DOHH2 (cell line): ENCODE measurements around the gene LENG1.

Experiments used
- H3F3A ChIP-seq: fragments of 200-600 bp; sonication (generic), shearing (Covaris generic); 2 replicates; pipeline ENCODE4 v1.6.0; 2016; ENCODE audit warnings: antibody characterized with exemption, mild to moderate bottlenecking; ENCODE audit not compliant: control insufficient read depth, insufficient read depth
- H3K27ac ChIP-seq: fragments of 200-600 bp; sonication (generic); 2 replicates; pipeline ENCODE4 v1.5.1; 2014; ENCODE audit warnings: low read depth, mild to moderate bottlenecking, low read length, moderate library complexity
- H3K27me3 ChIP-seq: fragments of 200-600 bp; sonication (generic); 2 replicates; pipeline ENCODE4 v1.6.1; 2014; ENCODE audit warnings: mild to moderate bottlenecking, low read length, mixed read lengths; ENCODE audit not compliant: control insufficient read depth
- H3K36me3 ChIP-seq: fragments of 200-600 bp; sonication (generic); 2 replicates; pipeline ENCODE4 v1.6.1; 2014; ENCODE audit warnings: mild to moderate bottlenecking, low read length, moderate library complexity, mixed read lengths; ENCODE audit not compliant: control insufficient read depth
- H3K4me1 ChIP-seq: fragments of 200-600 bp; sonication (generic); 2 replicates; pipeline ENCODE4 v1.6.1; 2014; ENCODE audit warnings: mild to moderate bottlenecking, low read length, mixed read lengths; ENCODE audit not compliant: control insufficient read depth
- H3K4me2 ChIP-seq: fragments of 200-600 bp; sonication (generic); 2 replicates; pipeline ENCODE4 v1.6.0; 2014; ENCODE audit warnings: mild to moderate bottlenecking, low read length, moderate library complexity
- H3K4me3 ChIP-seq: fragments of 200-600 bp; sonication (generic); 2 replicates; pipeline ENCODE4 v1.5.1; 2014; ENCODE audit warnings: mild to moderate bottlenecking, low read length, mixed read lengths
- H3K79me2 ChIP-seq: fragments of 200-600 bp; sonication (generic); 2 replicates; pipeline ENCODE4 v1.6.1; 2014; ENCODE audit warnings: mild to moderate bottlenecking, low read length, mixed read lengths; ENCODE audit not compliant: control insufficient read depth
- H3K9me2 ChIP-seq: fragments of 200-600 bp; sonication (generic); replicated peaks from 2 replicates; pipeline ENCODE4 v1.6.1; 2014; ENCODE audit warnings: mild to moderate bottlenecking, low read length, mixed read lengths; ENCODE audit not compliant: control insufficient read depth
- H3K9me3 ChIP-seq: fragments of 200-600 bp; sonication (generic); 2 replicates; pipeline ENCODE4 v1.6.1; 2014; ENCODE audit warnings: antibody characterized with exemption, low read length, mixed read lengths; ENCODE audit not compliant: control insufficient read depth, insufficient read depth
- H4K20me1 ChIP-seq: fragments of 200-600 bp; sonication (generic); 2 replicates; pipeline ENCODE4 v1.6.0; 2014; ENCODE audit warnings: low read depth, mild to moderate bottlenecking, antibody characterized with exemption, low read length, moderate library complexity; ENCODE audit not compliant: control insufficient read depth, insufficient read depth
- EZH2phosphoT487 ChIP-seq: fragments of 200-600 bp; sonication (generic); IDR thresholded peaks from 2 replicates; pipeline ENCODE4 v1.6.1; 2017; ENCODE audit warnings: borderline replicate concordance, mild to moderate bottlenecking, antibody characterized with exemption, low read length, moderate library complexity, mixed read lengths
- TF ChIP-seq, protein P1 (sequence below): fragments of 200-600 bp; sonication (generic); IDR thresholded peaks from one replicate; pipeline ENCODE4 v1.5.1; 2014; ENCODE audit warnings: antibody characterized with exemption, mild to moderate bottlenecking, low read depth, low read length; ENCODE audit not compliant: poor library complexity, severe bottlenecking

Gene LENG1

DNA sequence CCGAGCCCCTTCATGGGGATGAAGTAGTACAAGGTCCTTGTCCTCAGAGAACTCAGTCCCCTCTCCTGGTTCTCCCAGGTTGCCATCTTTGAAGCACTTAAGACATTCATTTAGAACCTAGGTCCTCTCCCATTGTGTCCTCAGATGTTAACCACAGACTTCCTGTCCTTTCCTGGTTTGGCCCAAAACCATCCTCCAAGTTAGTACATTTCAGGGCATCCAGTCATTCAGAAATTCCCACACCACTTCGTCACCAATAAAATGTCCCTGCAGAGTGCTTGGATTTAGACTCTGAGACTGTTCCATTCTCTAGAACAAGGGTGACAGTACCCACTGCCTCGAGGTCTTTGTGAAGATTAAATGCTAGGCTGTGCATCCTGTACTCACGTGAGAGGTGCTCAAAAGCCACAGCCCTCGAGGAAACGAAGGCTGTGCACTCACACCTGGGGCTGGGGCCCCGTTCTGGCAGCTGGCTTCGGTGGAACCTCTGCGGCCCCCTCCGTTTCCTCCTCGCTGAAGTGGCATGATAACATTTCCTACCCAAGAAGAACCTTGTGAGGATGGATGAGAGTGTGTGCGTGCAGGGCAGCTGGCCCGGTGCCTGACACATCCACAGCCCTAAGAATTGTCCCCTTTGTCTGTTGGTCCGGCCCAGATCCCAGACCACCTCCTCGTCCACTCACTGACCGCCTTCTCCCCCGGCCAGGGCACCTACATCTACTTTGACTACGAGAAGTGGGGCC lies 4.7 kb downstream of the LENG1 start:
- Histone ChIP-seq H3K4me2 (no peak overlapping the region), H3K27ac (no peak overlapping the region), H3K9me2 (no peaks in the 10 kb centered on the region), H3F3A (peaks cover 3% of the 10 kb centered on the region), H3K27me3 (no peaks in the 10 kb centered on the region), H3K36me3 (peaks cover 75% of the 10 kb centered on the region), H4K20me1 (no peaks in the 10 kb centered on the region), H3K79me2 (peaks cover 13% of the 10 kb centered on the region), H3K4me1 (peaks cover 12% of the 10 kb centered on the region), H3K9me3 (no peaks in the 10 kb centered on the region), H3K4me3 (no peak overlapping the region)
- no peak for TF ChIP-seq EZH2phosphoT487
- TF ChIP-seq, protein P1, sequence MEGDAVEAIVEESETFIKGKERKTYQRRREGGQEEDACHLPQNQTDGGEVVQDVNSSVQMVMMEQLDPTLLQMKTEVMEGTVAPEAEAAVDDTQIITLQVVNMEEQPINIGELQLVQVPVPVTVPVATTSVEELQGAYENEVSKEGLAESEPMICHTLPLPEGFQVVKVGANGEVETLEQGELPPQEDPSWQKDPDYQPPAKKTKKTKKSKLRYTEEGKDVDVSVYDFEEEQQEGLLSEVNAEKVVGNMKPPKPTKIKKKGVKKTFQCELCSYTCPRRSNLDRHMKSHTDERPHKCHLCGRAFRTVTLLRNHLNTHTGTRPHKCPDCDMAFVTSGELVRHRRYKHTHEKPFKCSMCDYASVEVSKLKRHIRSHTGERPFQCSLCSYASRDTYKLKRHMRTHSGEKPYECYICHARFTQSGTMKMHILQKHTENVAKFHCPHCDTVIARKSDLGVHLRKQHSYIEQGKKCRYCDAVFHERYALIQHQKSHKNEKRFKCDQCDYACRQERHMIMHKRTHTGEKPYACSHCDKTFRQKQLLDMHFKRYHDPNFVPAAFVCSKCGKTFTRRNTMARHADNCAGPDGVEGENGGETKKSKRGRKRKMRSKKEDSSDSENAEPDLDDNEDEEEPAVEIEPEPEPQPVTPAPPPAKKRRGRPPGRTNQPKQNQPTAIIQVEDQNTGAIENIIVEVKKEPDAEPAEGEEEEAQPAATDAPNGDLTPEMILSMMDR = no peak

DNA sequence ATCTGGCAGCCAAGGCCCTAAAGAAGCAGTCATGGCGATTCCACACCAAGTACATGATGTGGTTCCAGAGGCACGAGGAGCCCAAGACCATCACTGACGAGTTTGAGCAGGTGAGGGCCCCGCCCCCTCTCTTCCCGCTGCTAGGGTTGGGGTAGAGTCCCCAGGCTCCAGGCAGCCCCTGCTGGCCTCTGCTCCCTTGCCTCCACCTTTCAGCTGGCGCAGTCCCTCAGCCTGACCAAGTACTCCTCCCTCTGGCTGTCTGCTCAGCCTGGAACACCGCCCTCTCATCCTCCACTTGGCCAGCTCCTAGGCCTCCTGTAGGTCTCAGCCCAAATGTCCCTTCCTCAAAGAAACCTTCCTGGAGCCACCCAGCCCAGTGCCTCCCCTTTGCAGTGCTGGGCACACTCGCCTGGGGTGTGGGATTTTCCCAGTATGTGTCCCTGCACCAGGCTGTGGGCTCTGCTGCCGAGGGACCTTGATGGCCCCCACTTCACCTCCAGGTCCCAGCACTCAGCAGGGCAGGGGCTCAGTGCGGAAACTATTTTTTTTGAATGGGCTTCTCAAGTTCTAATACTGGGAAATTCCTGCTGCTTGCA lies 5.7 kb downstream of the LENG1 start:
- Histone ChIP-seq H3K27me3 (no peaks in the 10 kb centered on the region), H3K4me3 (no peak overlapping the region), H3K9me2 (no peaks in the 10 kb centered on the region), H3K79me2 (peaks cover 9% of the 10 kb centered on the region), H4K20me1 (no peaks in the 10 kb centered on the region), H3K27ac (no peak overlapping the region), H3F3A (peaks cover 3% of the 10 kb centered on the region), H3K36me3 (peaks cover 84% of the 10 kb centered on the region), H3K9me3 (no peaks in the 10 kb centered on the region), H3K4me1 (peaks cover 9% of the 10 kb centered on the region), H3K4me2 (no peak overlapping the region)
- no peak for TF ChIP-seq EZH2phosphoT487
- TF ChIP-seq, protein P1 = no peak

DNA sequence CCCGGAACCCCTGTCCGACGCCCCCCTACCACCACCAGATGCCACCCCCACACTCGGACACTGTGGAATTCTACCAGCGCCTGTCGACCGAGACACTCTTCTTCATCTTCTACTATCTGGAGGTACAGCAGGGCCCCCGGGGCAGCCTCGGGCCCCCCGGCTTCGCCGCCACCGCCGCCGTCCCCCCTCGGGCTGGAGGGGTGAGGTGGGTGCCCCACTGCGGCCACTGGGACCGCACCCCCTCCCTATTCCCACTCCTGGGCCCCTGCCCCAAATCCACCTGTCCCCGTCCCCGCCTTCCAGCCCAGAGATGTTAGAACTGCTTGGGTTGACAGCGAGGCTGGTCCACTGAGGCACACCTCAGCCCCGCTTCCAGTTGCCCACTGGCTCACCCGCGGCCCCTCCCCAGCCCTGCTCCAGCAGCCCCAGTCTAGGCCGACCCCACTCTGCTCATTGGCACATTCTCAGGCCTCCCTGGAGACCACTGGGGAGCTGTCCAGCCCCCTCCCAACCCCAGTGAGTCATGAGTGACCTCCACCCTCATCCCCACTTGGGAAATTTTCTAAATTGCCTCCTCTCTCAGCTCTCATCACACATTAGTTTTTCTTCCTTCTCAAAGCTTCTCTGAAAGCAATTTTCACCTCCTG lies 6.5 kb downstream of the LENG1 start:
- Histone ChIP-seq H3K9me2 (no peaks in the 10 kb centered on the region), H4K20me1 (no peaks in the 10 kb centered on the region), H3K4me2 (no peak overlapping the region), H3F3A (no peaks in the 10 kb centered on the region; the same call in none of the 2 replicates), H3K4me3 (no peak overlapping the region), H3K9me3 (no peaks in the 10 kb centered on the region), H3K4me1 (peaks cover under 1% of the 10 kb centered on the region), H3K27ac (no peak overlapping the region), H3K36me3 (peaks cover 89% of the 10 kb centered on the region), H3K79me2 (peaks cover under 1% of the 10 kb centered on the region; the same call in 1 of the 2 replicates), H3K27me3 (no peaks in the 10 kb centered on the region)
- TF ChIP-seq EZH2phosphoT487 = no peak
- TF ChIP-seq, protein P1 = no peak
